BLaER1 (cell line): ENCODE measurements around the gene MPI.

ENCODE experiments used
- H3K27ac ChIP-seq: shearing (Covaris generic); formaldehyde crosslinking; 2 replicates; pipeline ENCODE4 v1.8.1; 2022
- H3K27me3 ChIP-seq: shearing (Covaris generic); formaldehyde crosslinking; 2 replicates; pipeline ENCODE4 v1.8.1; 2022
- H3K36me3 ChIP-seq: shearing (Covaris generic); formaldehyde crosslinking; 2 replicates; pipeline ENCODE4 v1.8.1; 2022
- H3K4me1 ChIP-seq: shearing (Covaris generic); formaldehyde crosslinking; 2 replicates; pipeline ENCODE4 v1.8.1; 2022
- H3K4me2 ChIP-seq: shearing (Covaris generic); formaldehyde crosslinking; 2 replicates; pipeline ENCODE4 v1.8.1; 2022
- H3K4me3 ChIP-seq: shearing (Covaris generic); formaldehyde crosslinking; 2 replicates; pipeline ENCODE4 v1.8.1; 2022
- H3K9ac ChIP-seq: shearing (Covaris generic); formaldehyde crosslinking; 2 replicates; pipeline ENCODE4 v1.8.1; 2022
- H3K9me3 ChIP-seq: shearing (Covaris generic); formaldehyde crosslinking; 2 replicates; pipeline ENCODE4 v1.8.1; 2022
- H4K20me1 ChIP-seq: shearing (Covaris generic); formaldehyde crosslinking; 2 replicates; pipeline ENCODE4 v1.8.1; 2022
- Cebpa-rat ChIP-seq: shearing (Covaris generic); IDR thresholded peaks from 2 replicates; pipeline ENCODE4 v1.8.1; 2022

MPI gene

DNA sequence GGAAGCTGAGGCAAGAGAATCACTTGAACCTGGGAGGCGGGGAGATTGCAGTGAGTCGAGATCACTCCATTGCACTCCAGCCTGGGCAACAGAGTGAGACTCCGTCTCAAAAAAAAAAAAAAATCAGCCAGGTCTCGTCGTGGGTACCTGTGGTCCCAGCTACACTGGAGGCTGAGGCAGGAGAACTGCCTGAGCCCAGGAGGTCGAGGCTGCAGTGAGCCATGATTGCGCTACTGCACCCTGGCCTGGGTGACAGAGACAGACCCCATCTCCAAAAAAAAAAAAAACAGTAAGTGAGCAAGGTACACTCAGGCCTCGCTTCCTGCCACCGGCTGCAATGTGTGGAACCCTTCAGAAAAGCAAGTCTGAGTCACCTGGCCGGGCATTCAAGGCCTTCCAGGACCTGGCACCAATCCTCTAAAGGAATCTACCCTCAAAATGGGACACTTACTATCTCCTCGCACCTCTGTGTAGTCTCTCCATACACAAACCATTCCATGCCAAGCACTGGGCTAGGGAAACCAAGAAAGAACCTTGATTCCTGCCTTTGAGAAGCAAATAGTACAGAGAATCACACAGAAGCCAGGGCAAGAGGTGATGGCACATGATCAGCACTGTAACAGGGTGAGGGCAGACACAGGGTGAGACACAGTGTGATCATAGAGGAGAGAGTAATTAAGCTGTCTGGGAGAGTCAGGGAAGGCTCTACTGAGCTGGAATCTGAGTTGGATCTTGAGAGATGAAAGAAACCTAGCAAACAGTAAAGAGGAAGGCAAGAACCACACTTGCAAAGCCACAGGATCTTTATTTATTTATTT, 26.4 kb upstream of the MPI start:
- Histone ChIP-seq H4K20me1 (peaks cover 95% of the 10 kb centered on the region), H3K9ac (no peak overlapping the region), H3K27me3 (no peaks in the 10 kb centered on the region), H3K4me3 (no peak overlapping the region), H3K27ac (no peak overlapping the region), H3K4me1 (peaks cover 68% of the 10 kb centered on the region), H3K4me2 (0 out of 2 replicates have a peak overlapping the region, but pooled peaks have one; percentile 1), H3K36me3 (peaks cover 30% of the 10 kb centered on the region), H3K9me3 (peaks cover 7% of the 10 kb centered on the region; the same call in 1 of the 2 replicates)
- no peak for TF ChIP-seq Cebpa-rat

DNA sequence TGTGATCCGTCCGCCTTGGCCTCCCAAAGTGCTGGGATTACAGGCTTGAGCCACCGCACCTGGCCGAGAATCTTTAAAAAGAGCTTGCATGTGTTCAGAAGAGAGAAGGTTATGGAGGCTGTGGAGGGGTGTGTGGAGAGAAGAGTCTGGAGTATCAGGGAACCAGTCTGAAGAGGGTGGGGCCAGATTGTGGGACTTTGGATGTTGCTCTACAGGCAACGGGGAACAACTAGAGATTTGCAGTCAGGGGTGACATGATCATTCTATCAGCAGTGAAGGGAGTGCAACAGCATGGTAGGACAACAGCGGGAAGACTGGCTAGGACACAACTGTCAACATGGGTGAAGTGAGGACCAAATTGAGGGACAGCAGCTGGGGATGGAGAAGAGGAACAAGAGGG, 25.5 kb upstream of the MPI start:
- H3K4me2 ChIP-seq = no peak overlapping the region
- peaks cover 95% of the 10 kb centered on the region for H4K20me1 ChIP-seq
- no peak overlapping the region for H3K4me3 ChIP-seq
- peaks cover 36% of the 10 kb centered on the region for H3K36me3 ChIP-seq
- peaks cover 7% of the 10 kb centered on the region; the same call in 1 of the 2 replicates for H3K9me3 ChIP-seq
- no peak overlapping the region for H3K9ac ChIP-seq
- peaks cover 68% of the 10 kb centered on the region for H3K4me1 ChIP-seq
- TF ChIP-seq Cebpa-rat = no peak
- H3K27ac ChIP-seq = no peak overlapping the region
- H3K27me3 ChIP-seq = no peaks in the 10 kb centered on the region

DNA sequence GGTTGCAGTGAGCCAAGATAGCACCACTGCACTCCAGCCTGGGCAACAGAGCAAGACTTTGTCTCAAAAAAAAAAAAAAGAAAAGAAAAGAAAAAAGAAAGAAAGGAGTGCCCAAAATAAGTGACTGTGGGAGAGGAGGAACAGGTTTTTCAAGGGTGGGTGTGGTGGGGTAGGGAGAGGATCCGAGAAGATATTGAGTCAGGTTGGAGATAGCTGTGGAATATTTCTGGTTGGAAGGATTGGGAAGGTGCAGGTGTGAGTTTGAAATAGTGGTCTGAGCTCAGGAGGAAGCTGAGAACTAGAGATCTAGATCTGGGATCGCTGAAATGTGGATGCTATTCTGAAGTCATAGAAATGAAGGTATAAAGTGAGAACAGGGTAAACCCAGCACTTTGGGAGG, 24.5 kb upstream of the MPI start:
- H3K27ac ChIP-seq = no peak overlapping the region

DNA sequence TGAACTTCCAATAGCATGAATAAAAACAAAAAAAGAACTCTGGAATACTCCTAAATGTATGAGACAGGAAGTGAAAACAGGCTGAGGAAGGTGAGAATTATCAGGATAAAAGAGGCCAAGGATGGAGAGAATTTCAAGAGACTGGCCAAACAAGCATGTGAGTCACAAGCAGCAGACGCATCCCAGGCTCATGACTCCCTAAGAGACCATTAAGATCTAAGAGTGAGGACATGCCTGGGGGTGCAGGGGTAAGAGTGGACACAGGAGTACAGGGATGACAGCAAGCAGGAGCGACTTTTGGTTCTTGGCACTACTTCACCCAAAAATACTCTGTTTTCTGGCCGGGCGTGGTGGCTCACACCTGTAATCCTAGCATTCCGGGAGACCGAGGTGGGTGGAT, 23.8 kb upstream of the MPI start:
- Histone ChIP-seq H4K20me1 (peaks cover 95% of the 10 kb centered on the region), H3K4me1 (peaks cover 75% of the 10 kb centered on the region)

More for the DNA sequence above, 24.5 kb upstream of the MPI start:
- Histone ChIP-seq H3K4me3 (no peak overlapping the region), H3K27me3 (no peaks in the 10 kb centered on the region), H3K4me2 (peak overlapping the region; percentile 53; the same call in 1 of the 2 replicates), H3K36me3 (peaks cover 36% of the 10 kb centered on the region), H4K20me1 (peaks cover 95% of the 10 kb centered on the region), H3K9ac (no peak overlapping the region), H3K9me3 (peaks cover 7% of the 10 kb centered on the region; the same call in 1 of the 2 replicates), H3K4me1 (peaks cover 68% of the 10 kb centered on the region)
- no peak for TF ChIP-seq Cebpa-rat

DNA sequence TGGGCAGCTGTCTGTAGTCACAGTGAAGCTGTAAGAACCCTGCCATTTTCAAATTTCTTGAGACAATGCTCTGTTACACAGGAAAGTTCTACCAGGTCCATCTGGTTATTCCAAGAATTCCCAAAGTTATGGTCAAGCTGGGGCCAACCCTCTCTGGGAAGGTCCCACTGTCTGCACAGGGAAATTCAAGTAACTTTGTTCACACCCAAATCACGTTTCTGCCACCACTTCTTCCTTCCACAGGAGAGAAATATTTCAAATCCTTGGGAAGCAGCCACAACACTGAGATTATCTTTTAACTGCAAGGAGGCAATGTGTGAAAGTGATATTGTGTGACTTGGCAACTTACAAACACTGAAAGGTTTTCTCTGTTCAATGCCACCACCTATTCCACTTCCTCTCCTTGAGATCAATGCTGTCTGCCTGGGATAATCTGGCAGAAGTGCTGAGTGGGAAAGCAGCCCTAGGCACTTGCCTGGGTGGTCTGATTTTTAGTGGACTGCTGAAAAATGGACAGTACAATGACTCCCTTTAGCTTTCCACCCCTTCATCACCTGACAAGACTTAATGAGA, 22.3 kb upstream of the MPI start:
- Histone ChIP-seq H4K20me1 (peaks cover 97% of the 10 kb centered on the region), H3K27ac (peak overlapping the region; percentile 95), H3K9me3 (peaks cover 7% of the 10 kb centered on the region; the same call in 1 of the 2 replicates), H3K36me3 (peaks cover 36% of the 10 kb centered on the region), H3K4me1 (peaks cover 89% of the 10 kb centered on the region), H3K4me2 (peak overlapping the region; percentile 94), H3K27me3 (no peaks in the 10 kb centered on the region), H3K9ac (no peak overlapping the region), H3K4me3 (no peak overlapping the region)
- no peak for TF ChIP-seq Cebpa-rat

More for the DNA sequence above, 23.8 kb upstream of the MPI start:
- TF ChIP-seq Cebpa-rat = no peak
- Histone ChIP-seq H3K9ac (no peak overlapping the region), H3K4me3 (no peak overlapping the region), H3K27me3 (no peaks in the 10 kb centered on the region), H3K4me2 (peak overlapping the region; percentile 53), H3K36me3 (peaks cover 36% of the 10 kb centered on the region), H3K27ac (peak overlapping the region; percentile 36; the same call in 1 of the 2 replicates), H3K9me3 (peaks cover 7% of the 10 kb centered on the region; the same call in 1 of the 2 replicates)

DNA sequence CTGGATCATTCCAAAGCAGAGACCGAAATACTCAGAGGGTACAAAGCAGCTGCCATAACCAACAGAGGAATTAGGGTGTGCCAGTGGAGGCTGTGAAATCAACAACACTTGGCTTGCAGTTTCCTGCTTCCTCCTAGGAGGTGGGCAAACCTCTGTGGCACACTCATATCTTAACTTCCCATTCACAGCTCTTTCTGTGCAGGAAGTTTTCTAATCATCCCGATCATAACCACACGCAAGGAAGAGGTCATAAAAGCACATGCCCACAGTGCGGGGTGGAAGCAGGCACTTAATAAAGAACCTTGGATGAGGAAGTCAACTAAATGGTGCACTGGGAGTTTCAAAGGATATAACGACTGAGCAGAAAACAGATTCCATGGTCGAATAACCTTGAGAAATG, 21.8 kb upstream of the MPI start:
- Histone ChIP-seq H3K9ac (no peak overlapping the region), H3K36me3 (peaks cover 36% of the 10 kb centered on the region), H3K4me2 (peak overlapping the region; percentile 94), H3K4me1 (peaks cover 90% of the 10 kb centered on the region), H3K9me3 (peaks cover 7% of the 10 kb centered on the region; the same call in 1 of the 2 replicates), H3K27me3 (no peaks in the 10 kb centered on the region), H3K27ac (peak overlapping the region; percentile 95), H3K4me3 (no peak overlapping the region), H4K20me1 (peaks cover 94% of the 10 kb centered on the region)
- no peak for TF ChIP-seq Cebpa-rat

DNA sequence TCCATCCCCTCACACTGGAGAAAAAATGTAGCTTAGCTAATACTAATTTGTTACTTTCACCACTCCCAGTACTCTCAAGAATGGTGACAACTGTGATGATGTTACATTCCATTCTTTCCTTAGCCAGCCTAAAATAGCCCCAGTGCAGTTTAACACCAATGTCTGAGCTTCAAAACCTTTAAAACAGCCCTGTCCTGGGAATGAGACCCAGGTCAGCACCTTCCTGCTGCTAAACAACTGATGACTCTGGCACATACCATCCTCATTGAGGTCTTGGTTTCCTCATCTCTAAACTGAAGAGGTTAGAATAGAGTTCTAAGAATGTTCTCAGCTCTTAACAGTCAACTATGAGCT, 20.5 kb upstream of the MPI start:
- peaks cover 7% of the 10 kb centered on the region; the same call in 1 of the 2 replicates for H3K9me3 ChIP-seq
- H3K4me1 ChIP-seq = peaks cover 88% of the 10 kb centered on the region
- H3K27me3 ChIP-seq = no peaks in the 10 kb centered on the region
- peak overlapping the region; percentile 94 for H3K4me2 ChIP-seq
- TF ChIP-seq Cebpa-rat = no peak
- H3K27ac ChIP-seq = peak overlapping the region; percentile 95
- peak overlapping the region; percentile 73; the same call in 1 of the 2 replicates for H3K9ac ChIP-seq
- peaks cover 81% of the 10 kb centered on the region for H4K20me1 ChIP-seq
- H3K4me3 ChIP-seq = no peak overlapping the region
- H3K36me3 ChIP-seq = peaks cover 32% of the 10 kb centered on the region

DNA sequence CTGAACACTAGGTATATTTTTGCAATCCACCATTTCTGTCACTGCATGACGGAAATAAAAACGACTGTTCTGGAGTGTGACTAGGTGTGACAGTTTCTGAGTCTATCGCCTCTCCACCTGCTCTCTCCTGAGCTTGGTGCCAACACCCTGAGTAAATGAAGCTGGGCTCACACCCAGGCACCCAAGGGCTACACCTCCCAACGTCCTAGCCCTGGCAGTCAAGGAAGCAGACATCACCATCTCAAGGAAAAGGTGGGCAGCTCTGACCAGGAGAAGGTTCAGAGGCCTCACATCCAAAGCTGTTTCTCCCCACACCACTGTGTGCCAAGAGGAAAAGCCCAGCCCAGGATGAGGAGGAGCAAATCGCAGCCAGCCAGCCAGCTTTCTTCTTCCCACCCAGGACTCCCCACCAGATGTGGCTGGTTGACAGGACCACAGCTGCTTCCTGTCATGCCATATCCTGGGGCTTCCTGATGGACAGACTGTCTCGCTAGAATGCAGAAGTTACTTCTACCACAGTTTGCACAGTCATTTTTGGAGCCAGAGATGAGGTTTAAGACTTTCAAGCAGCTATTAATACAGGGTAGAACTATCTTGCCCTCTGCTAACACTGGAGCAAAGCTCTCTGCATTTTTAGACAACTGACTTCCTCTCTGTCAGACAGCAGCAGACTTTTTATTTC, 20.0 kb upstream of the MPI start:
- Histone ChIP-seq H3K27ac (peak overlapping the region; percentile 95), H3K27me3 (no peaks in the 10 kb centered on the region), H3K4me1 (peaks cover 84% of the 10 kb centered on the region), H3K4me2 (peak overlapping the region; percentile 94), H3K9ac (peak overlapping the region; percentile 73), H3K9me3 (peaks cover 7% of the 10 kb centered on the region; the same call in 1 of the 2 replicates), H3K4me3 (peak overlapping the region; percentile 38), H4K20me1 (peaks cover 76% of the 10 kb centered on the region), H3K36me3 (peaks cover 29% of the 10 kb centered on the region)
- no peak for TF ChIP-seq Cebpa-rat

DNA sequence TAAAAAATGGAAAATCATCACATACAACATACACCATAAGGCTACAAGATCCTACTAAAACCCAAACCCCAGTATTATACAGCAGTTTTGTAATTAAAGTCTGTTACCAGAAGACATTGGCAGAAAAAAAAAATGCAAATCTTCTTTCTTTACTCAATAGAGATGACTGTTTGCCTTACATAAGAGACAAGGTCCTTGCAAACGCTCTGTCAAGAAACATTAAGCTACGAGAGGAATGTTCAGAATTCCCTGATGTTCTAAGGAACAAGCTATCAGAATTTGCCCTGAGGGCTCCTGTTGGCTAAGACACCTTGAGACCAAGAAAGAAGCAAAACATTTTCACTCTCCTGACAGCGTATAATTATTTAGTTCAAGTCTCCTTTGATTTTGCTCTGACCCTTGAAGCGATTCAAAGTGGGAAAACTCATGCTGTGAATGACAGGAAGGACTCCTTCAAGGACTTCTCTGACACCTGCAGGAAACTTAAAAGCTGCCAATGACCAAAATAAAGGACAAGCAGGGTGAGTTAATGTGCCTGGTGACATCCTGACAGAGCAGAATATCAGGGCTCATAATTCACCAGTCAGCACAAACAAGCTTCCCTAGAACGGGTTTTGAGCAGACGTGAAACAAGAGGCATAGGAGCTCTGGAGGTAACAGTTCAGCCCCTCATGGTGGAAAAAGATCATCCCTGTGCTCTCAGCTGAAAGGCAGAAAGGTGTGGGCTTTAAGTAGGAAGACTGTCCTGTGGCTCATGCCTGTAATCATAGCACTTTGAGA, 19.2 kb upstream of the MPI start:
- Histone ChIP-seq H4K20me1 (peaks cover 69% of the 10 kb centered on the region), H3K4me2 (peak overlapping the region; percentile 94), H3K9ac (peak overlapping the region; percentile 73), H3K36me3 (peaks cover 29% of the 10 kb centered on the region), H3K4me3 (peak overlapping the region; percentile 38), H3K9me3 (peaks cover 7% of the 10 kb centered on the region; the same call in 1 of the 2 replicates), H3K4me1 (peaks cover 78% of the 10 kb centered on the region), H3K27me3 (no peaks in the 10 kb centered on the region), H3K27ac (peak overlapping the region; percentile 95)
- TF ChIP-seq Cebpa-rat = no peak
